Hippocampal formation (tissue), 2 donors: ENCODE results near the gene SCUBE2.
"Not testable (repeated sequence)": the region's sequence is repeated elsewhere in the genome, so short reads cannot be mapped to it uniquely, and the experiment has no call there.

Experiments
- DNase-seq, 2 donors: peaks; one replicate each; lab custom pipeline; 2025; lab: John Stamatoyannopoulos, UW

SCUBE2 gene

DNA sequence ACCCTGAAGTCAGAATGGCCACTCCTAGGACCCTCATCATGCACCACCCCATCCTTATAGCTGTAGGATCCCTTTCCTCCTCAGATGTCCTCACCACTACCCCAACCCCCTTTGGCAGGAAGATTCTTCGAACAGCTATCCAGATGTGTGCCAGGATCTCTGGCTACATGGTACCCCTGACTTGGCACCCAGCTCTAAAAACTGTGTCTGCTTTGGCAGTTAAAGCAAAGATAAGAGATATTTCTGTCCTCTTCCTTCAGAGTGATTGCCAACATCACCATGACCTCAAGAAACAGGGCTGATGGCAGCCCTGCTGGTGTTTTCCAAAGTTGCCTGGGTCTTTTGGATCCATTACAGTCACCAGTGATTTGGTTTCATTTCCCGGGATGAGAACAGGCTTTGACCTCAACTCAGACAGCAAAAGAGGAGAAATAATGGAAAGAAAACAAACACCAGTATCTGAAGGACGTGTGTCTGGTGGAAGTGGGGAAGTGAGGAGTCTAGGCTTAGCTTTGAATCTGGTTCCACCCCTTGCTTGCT, 83.3 kb downstream of the SCUBE2 start:
- DNase-seq = no peak

DNA sequence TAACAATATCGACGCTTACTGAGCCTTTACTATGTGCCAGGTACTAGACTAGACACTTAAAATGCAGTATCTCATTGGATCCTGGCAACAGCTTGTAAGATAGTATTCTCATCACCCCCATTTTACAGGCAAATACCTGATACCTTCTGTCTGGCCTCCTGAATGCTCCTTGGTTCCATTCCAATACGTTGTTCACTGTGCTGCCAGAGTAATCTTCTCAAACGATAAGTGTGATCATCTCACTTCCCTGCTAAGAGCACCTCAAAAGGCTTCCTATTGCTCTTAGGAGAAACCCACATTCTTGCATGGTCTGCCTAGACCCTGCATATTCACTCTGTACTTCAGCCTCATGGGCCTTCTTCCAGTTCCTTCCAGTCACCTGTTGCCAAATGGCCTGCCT, 86.3 kb downstream of the SCUBE2 start:
- no peak for DNase-seq

DNA sequence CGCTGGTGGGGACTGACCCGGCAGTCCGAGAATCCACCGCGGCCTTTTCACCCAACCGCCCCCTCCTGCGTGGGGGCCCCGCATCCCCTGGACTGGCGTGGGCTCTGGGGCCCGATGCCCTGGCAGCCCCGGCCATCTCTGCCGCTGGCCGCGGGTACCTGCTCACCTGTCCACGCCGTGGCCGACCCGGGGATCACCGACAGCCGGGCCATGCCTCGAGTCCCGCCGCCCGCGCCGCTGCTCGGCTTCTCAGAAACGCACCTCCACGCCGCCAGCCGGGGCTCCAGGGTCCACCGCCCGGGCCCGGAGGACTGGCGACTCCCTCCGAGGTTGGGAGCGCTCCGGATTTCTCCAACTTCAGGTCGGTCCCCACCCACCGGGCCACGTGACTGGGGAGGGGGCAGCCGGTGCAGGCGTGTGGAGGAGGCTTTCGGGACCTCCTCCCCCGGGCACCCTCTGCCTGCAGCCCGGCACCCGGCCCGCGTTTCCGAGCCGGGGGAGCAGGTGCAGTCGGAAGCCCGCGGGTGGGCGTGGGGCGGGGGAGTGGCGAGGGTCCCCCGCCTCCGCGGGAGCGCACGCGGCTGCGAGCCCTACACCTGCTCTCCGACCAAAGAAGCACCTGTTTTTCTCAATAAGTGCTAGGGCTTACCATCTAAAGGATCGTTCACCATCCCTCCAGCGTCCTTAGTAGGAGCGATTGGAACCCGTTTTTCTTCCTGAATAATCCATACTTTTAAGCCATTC, 87.0 kb downstream of the SCUBE2 start:
- DNase-seq = no peak

DNA sequence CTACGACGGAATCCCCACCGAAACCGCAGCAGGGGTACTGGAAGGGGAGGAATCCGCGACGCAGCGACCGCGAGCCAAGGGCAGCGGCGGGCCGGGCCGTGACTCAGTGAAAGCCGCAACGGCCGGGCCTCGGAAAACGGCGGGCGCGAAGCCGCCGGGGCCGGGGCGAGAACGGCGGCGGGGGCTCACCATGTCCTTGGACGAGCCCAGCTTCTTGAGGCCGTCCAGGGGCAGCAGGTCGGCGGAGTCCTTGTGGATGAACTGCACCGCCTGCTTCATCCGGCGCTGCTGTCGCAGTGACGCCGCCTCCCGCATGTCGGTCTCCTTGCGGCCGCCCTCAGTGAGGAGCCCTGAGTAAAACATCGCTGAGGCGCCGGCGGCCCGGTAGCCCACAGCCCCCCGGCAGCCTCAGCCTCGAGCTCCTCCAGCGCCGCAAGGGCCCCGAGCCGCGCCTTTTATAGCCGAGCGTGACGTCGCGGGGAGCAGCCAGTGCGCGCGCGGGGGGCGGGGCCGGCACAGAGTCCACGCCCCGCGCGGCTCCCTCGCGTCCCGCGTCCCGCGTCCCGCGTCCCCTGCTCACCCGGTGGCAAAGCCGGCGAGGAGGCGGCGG, 87.7 kb downstream of the SCUBE2 start, which contains the start of gene NRIP3:
TSS of gene NRIP3 (minus strand) at position 429 of the 610 bp plus-strand sequence. CDS start at position 363, 66 bp downstream.
- no peak for DNase-seq

- no peak for DNase-seq
These were observed 88.4 kb downstream of the SCUBE2 start for GRCh38 chr11:9002920-9003572.

DNA sequence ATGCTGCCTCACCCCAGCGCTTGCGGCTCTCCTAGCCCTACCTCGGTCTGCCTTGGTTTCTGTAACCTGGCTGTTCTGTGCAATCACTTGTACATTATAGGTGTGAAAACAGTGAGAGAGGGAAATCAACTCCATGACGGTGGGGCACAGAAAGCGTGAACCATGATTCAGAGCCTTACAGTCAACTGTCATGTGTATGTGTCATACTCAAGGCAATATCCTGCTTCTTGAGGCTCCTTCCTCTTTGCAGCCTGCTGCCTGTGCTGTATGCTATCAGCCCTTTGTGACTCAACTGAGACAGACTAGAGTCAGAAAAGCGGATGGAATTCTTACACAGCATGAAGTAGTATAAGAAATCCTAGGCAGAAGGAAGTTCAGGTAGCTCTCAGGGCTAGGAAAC, 89.7 kb downstream of the SCUBE2 start:
- no peak for DNase-seq

GRCh38 chr11:8998017-8998416, 93.4 kb downstream of the SCUBE2 start:
- DNase-seq = no peak

DNA sequence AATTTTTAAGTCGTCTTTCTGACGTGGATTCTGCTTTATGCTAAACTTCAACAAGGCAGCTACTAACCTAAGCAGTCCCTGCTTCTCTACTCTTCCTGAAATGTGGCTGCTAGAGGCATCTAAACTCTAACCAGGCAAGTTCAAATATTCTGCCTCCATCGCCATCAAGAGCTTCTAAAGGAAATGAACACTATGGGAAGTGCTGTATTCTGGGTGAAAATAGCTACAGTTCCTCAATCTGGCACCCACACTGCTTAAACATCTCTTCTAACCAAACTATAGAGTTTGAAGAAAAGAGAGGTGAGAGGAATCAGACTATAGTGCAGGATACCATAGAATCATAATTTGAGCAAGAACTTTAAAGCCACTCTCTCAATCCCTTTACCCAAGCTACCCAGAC, 93.9 kb downstream of the SCUBE2 start:
- no peak for DNase-seq

DNA sequence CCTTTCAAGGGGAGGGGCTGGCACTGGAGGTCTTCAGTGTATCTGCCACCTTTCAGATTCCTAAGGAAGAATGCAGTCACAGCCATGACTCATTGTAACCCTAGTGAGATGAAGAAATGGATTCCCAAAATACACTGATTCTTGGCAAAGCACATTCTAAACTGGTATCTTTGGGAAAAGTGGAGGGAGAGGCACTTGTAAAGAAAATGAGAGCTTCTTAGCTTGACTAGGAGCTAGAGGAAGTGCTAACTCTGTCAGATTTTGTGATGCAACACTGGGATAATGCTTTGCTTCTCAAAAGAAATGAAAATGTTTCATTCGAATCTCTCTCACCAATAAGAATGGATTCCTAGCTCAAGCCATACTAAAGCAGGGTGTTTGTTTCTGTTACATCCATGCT, 101.9 kb downstream of the SCUBE2 start:
- no peak for DNase-seq

DNA sequence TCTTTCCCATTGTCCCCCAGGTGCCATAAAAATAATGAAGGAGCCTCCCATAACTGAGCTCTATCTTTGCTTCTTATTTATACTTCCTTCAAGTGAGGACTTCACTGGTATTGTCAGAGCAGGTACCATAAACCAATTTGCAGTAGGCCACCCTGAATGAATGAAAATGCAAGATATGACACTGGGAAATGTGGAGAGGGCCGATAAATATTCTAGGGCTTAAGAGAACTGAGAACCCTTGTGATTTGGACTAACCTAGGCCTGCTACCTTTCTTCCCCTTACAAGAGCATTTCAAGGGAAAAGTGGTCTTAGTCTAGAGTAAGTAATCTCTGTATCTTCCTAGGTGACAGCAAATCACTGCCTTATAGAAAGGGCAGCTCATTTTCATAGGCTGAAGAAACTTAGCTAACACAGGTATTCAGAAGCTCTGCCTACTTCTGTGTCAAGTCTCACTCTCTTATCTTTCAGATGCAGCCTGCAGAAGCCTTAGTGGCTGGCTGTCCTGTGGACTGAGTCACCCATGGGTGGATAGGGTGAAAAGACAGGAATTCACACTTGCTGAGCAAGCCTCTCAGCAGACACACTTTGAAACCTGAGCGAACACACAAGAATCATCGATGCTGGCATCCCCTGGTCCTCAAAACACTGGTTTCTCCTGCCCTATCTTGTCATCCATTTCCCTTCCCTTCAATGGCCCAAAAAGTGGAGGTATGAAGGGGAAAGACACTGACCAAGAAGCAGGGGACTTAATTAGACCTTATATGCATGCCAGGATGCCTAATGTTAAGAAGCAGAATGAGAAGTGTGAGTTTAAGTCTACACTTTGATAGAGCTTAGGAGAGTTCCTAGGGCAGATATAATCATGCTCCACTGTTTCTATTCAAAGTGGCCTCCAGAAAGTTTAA, 102.8 kb downstream of the SCUBE2 start:
- no peak for DNase-seq

DNA sequence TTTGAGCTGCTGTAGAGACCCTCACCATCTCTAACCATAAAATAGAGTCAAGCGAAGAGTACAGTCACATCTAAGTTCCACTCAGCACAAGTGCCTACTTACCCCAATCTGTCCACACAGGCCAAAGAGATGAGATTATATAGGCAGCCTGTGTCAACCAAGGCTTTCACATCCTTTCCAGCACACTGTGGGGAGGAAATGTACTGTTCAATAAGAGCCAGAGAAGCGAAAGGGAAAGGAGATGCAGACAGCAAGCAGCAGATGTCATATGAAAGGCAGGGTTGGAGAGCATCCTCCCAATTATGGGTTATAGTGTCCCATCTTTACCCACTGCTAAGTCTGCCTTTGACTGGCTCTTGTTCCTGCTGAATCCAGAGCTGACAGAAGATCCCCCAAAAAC, 104.0 kb downstream of the SCUBE2 start:
- no peak for DNase-seq

GRCh38 chr11:8986772-8987171, 104.6 kb downstream of the SCUBE2 start:
- not testable (repeated sequence) for DNase-seq

DNA sequence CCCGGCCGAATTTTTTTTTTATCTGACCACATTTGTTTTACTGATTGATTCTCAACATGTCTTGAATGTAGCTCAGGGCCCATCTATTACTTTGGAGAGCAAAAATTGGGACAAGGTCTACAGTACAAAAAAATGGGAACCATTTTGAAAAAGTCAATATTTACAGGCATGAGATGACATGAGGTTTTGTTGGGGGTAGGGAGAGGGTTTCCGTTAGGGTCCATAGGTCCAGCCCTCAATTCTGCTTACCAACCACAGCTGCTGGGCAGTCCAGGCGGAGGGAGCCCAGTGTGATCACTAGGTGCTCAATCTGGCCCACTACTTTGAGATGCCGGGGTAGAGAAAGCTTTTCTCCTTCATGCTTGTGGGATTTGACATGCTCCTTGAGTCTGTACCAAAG, 105.9 kb downstream of the SCUBE2 start:
- DNase-seq = no peak

- no peak for DNase-seq
These were observed 107.8 kb downstream of the SCUBE2 start for GRCh38 chr11:8983552-8983951.

- DNase-seq = no peak
These were observed 110.9 kb downstream of the SCUBE2 start for GRCh38 chr11:8980485-8980884.

- DNase-seq = not testable (repeated sequence)
These were observed 112.0 kb downstream of the SCUBE2 start for GRCh38 chr11:8979365-8979764.

GRCh38 chr11:8973121-8973520, 118.3 kb downstream of the SCUBE2 start:
- DNase-seq = no peak

DNA sequence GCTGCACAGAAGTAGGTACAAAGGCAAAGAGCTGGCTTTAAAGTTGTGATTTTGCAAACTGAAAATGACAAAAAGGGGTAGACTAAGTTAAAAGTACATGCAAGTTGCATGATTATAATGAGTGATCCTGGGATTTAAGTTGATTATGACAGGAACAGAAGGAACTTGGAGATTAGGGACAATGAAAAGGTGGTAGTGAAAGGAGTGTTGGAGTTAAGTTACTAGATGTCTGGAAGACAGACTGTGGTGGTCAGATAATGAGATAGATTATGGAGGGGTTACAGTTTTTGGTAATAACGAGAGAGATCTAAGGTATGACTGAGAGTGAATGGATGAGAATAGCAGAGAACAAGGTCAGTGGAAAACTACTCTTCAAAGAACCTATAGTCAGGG, 119.5 kb downstream of the SCUBE2 start:
- no peak for DNase-seq

GRCh38 chr11:8971196-8971923, 120.0 kb downstream of the SCUBE2 start:
- DNase-seq = no peak
